Motor neuron (in vitro differentiated cells): ENCODE measurements around the gene DGAT2. TPM values are rescaled to one million over a fixed set of nuclear protein-coding genes. Genes with fewer than 3 reads are reported as not detected.

Experiments used
- ATAC-seq, 8 experiments: fragments of 200-7000 bp; cut with Tn5 transposase; replicated peaks in 6 of 8; 2 replicates each; pipeline ENCODE4 v1.8.0; 2021; ENCODE audit warnings: mild to moderate bottlenecking in 8 of 8, moderate library complexity in 8 of 8
- H3K27ac ChIP-seq, 2 donors: fragments of 250-450 bp; sonication (Bioruptor Pico); 2 replicates each; pipeline ENCODE4 v1.9.0; 2021; ENCODE audit warnings: antibody characterized with exemption in 2 of 2, mild to moderate bottlenecking in 2 of 2, moderate library complexity in 1 of 2
- H3K4me1 ChIP-seq, 2 donors: fragments of 250-450 bp; sonication (Bioruptor Pico); replicated peaks in 1 of 2; 2 replicates each; pipeline ENCODE4 v1.6.1; 2021; ENCODE audit warnings: antibody characterized with exemption in 2 of 2, mild to moderate bottlenecking in 2 of 2, moderate library complexity in 1 of 2
- H3K4me3 ChIP-seq, 5 donors: fragments of 250-450 bp; sonication (Bioruptor Pico); 2 replicates each; pipeline ENCODE4 v1.9.0; 2021; ENCODE audit warnings: antibody characterized with exemption in 5 of 5, mild to moderate bottlenecking in 5 of 5, moderate library complexity in 4 of 5
- WGBS, 10 experiments: fragments of 450-650 bp; shearing (Covaris generic); methylation state at CpG; one replicate each; pipeline ENCODE4 v1.0.0; 2022; 5-methylcytosine and 5-hydroxymethylcytosine counted together
- in situ Hi-C, 9 experiments: fragments of 400-800 bp; cut with MboI; loops; one replicate each; pipeline ENCODE4 v1.15.0; 2021; ENCODE audit warnings: low sequenced_read_pairs in 9 of 9, low pct_unique_long_range_greater_than_20kb in 2 of 9; ENCODE audit not compliant: unreplicated experiment in 9 of 9
- total RNA-seq, 8 experiments: library from RNA; unstranded; fragments of 300-600 nt; gene quantifications; 2 replicates each; pipeline versions ENCODE4 v1.2.3 to v1.2.4, GENCODE V29; 2022

DGAT2 gene, protein sequence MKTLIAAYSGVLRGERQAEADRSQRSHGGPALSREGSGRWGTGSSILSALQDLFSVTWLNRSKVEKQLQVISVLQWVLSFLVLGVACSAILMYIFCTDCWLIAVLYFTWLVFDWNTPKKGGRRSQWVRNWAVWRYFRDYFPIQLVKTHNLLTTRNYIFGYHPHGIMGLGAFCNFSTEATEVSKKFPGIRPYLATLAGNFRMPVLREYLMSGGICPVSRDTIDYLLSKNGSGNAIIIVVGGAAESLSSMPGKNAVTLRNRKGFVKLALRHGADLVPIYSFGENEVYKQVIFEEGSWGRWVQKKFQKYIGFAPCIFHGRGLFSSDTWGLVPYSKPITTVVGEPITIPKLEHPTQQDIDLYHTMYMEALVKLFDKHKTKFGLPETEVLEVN
- total RNA-seq: 1 to 10 TPM; 1.0 to 4.7 (median 3.1) TPM

DNA sequence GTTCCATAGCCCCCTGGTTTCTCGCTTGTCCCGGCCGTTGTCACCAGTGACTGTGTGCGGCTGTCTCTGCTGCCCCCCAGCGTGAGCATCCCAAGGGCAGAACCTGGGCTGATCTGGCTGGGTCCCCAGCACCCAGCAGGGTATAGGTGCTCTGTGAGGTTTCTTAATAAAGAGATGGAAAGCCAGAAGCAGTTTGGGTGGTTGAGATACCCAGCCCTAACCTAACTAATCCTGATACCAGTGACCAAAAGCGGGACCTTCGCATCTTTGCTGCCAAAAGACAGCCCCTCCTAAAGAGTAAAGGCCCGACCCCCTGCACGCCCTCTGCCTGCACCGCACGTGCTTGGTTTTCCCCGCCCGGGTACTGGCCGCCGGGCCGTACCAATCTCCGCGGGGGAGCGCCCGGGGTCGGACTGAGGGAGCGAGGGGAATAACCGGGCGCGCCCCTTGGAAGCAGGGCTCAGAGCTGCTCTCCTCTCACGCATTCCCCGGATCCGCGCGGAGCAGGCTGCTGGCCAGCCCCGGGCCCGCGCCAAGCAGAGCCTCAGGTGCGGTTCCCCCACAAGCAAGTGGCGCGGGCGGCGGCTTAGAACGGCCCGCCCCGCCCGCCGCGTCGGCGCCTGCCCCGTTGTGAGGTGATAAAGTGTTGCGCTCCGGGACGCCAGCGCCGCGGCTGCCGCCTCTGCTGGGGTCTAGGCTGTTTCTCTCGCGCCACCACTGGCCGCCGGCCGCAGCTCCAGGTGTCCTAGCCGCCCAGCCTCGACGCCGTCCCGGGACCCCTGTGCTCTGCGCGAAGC, at the start of gene DGAT2:
TSS of gene DGAT2 (plus strand) at position 667 of the 797 bp plus-strand sequence. CDS start 214 bp downstream, outside the sequence.
- Histone ChIP-seq H3K4me1 (peaks cover 9 to 14% of the 10 kb centered on the region in 2 donors), H3K4me3 (peak within 1 kb of the TSS; percentile 50 to 59 (median 53)), H3K27ac (peak within 1 kb of the TSS; percentile 74 to 88)
- WGBS, 10 experiments: 0 to 20% (median 15%) methylated on average over 2 to 9 of the region's 66 CpGs; no CpG with 5 or more reads in 6 of the 10 experiments
- ATAC-seq: peak; percentile 88 to 96 (median 94)
- in situ Hi-C loops: no loop called here

DNA sequence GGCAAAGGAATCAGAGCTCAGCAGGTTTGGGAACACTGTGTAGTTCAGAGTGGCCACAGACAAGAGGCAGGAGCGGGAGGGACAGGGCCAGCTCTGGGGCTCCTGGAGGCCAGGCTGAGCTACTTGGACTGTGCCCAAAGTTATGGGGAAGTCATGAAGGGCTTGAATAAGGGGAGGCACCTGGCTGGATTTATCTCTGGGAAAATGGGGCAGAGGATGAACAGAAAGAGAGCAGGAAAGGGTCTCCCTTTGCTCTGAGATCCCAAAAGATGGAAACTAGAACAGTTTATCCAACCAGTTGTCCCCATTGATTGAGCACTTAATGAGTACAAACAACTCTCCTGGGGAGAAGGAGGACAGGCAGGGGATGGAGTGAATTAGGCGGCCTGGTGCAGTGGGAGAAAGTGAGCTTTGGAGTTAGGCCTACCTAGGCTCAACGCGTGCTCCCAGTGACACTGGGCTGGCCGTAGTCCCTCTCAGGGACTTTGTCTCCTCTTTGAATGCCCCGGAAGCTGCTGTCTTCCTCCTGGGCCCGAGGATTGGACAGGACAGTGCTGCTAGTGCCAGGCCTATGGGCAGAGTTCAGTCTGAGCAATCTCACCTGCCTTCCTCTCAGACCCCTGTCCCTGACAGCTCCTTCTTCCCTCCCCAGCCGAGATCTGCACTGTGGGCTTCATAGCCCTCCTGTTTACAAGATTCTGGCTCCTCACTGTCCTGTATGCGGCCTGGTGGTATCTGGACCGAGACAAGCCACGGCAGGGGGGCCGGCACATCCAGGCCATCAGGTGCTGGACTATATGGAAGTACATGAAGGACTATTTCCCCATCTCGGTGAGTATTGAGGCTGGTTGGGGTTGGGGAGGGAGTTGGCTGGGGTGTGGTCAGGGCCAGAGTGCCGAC, 49.0 kb upstream of the DGAT2 start:
- WGBS, 10 experiments: 73 to 93% (median 86%) methylated on average over 2 to 6 of the region's 14 CpGs; no CpG with 5 or more reads in 4 of the 10 experiments
- in situ Hi-C loops: no loop called here

GRCh38 chr11:75720639-75721038, 47.9 kb upstream of the DGAT2 start:
- H3K4me1 ChIP-seq: peaks cover 1 to 4% of the 10 kb centered on the region in 2 donors
- ATAC-seq: no peak
- H3K27ac ChIP-seq: no peak overlapping the region
- WGBS, 10 experiments: 42 to 100% (median 86%) methylated on average over 1 to 4 of the region's 6 CpGs; no CpG with 5 or more reads in 5 of the 10 experiments
- in situ Hi-C loops: no loop called here
- no peak overlapping the region for H3K4me3 ChIP-seq

More for the DNA sequence above, 49.0 kb upstream of the DGAT2 start:
- no peak for ATAC-seq
- H3K4me1 ChIP-seq: peaks cover 0 to 4% of the 10 kb centered on the region in 2 donors
- no peak overlapping the region for H3K4me3 ChIP-seq
- no peak overlapping the region for H3K27ac ChIP-seq

DNA sequence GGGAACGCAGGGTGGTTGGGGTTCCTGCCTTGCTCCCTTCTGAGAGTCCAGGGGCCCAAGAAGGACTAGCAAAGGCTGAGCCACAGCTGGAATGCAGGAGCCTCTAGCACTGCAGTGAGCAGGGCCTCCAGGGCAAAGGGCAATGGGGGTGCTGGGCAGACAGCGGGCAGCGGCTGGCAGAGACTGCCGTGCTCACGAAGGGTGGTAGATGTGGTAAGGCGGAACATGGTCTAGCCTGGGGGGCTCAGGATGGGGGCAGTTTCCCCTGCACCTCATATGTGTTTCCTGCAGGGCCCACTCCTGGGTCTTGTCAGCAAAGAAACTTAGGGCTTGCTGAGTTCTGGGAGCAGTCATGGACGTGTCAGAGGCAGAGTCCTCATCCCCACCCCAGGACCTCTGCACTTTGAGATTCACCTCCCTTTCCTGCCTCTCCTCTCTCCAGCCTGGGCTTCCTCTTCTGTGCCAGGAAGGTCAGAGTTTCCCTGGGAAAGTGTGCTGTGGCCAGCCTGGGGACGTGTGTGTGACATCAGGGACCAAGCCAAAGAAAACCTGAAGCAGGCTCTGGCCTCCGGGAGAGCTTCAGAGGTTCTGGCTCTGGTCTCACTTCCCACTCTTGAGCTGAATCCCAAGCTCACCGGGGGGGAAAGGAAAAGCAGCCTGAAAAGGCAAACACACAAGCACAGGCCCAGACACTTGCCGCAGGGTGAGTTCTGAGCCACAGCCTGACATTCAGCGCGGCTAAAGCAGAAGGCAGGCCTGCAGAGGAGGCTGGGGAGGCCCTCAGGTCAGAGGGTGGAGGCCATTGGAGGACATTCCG, 46.5 kb upstream of the DGAT2 start:
- Histone ChIP-seq H3K27ac (no peak overlapping the region), H3K4me3 (no peak overlapping the region), H3K4me1 (peaks cover 4 to 6% of the 10 kb centered on the region in 2 donors)
- in situ Hi-C loops: no loop called here
- ATAC-seq: no peak
- 40 to 100% (median 81%) methylated on average over 1 to 3 of the region's 14 CpGs; no CpG with 5 or more reads in 4 of the 10 experiments for WGBS, 10 experiments

DNA sequence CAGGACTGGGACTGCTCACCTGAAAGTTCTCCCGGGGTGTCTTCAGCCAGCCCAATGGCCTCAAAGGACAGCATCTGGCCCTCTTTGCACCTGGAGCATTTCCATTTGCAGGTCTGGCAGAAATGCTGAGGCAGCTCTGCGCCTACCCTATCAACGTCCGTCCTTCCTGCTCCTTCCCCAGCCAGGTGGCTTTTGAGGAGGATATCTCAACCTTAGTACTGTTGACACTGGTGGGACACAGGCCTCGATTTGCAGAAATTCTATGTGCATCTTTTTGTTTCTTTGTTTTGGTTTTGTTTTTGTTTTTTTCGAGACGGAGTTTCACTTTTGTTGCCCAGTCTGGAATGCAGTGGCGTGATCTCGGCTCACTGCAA, 45.9 kb upstream of the DGAT2 start:
- in situ Hi-C loops: no loop called here
- Histone ChIP-seq H3K27ac (no peak overlapping the region), H3K4me3 (no peak overlapping the region), H3K4me1 (peaks cover 4 to 6% of the 10 kb centered on the region in 2 donors)
- ATAC-seq: no peak
- 50 to 100% (median 91%) methylated on average over 1 to 4 of the region's 9 CpGs; no CpG with 5 or more reads in 4 of the 10 experiments for WGBS, 10 experiments

DNA sequence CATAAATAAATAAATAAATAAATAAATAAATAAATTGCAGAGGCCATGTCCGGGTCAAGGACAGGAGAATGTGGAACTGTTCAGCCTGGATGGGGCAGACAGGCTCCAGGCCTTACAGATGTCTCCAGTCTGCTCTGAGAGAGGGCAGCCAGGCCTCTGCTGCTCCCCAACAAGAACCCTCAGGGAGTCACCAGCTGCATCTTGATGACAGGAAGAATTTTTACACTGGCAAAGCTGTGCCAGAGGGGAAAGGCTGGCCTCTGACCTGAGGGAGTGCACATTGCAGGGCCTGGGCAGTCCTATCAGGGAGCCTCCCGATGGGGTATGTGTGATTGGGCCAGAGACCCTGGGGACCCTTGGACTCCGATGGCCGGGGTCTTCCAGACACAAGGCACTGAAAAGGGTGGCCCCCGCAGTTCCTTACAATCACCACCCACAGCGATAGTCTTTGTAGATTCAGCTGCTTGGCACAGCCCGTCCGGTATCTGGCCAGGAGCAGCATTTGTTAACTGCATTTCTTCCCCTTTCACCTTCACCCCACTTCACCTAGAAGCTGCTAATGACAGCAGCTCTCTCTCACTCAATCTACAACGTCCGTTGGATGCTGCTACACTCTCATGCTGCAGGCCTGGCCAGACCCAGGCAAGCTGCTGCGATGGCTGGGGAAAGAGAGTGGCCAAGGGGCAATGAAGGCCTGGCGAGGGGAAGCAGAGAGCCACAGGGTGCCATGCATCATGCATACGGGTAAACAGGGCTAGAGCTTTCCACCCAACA, 42.8 kb upstream of the DGAT2 start:
- no peak overlapping the region for H3K4me3 ChIP-seq
- in situ Hi-C loops: no loop called here
- H3K4me1 ChIP-seq: peaks cover 4 to 6% of the 10 kb centered on the region in 2 donors
- no peak overlapping the region for H3K27ac ChIP-seq
- ATAC-seq: no peak
- 63 to 100% (median 80%) methylated on average over 1 to 7 of the region's 13 CpGs; no CpG with 5 or more reads in 1 of the 10 experiments for WGBS, 10 experiments

DNA sequence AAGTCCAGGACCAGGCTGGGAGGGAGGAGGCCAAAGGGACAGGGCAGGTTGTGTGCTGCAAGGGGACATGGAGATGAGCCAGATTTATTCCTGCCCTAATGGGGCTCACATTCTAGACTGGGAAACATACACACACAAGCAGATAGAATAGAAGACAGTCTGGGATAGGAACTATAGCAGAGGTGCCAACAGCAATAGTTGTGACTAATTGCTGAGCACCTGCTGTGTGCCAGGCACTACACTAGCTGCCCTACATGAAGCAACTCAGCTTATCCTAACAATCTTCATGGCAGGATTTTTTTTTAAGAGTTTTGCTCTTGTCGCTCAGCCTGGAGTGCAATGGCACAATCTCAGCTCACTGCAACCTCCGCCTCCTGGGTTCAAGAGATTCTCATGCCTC, 39.6 kb upstream of the DGAT2 start:
- Histone ChIP-seq H3K27ac (no peak overlapping the region), H3K4me1 (peaks cover 6% of the 10 kb centered on the region in 2 donors), H3K4me3 (no peak overlapping the region)
- in situ Hi-C loops: no loop called here
- WGBS, 10 experiments: 90 to 100% (median 96%) methylated on average over 1 to 2 of the region's 2 CpGs; no CpG with 5 or more reads in 6 of the 10 experiments
- no peak for ATAC-seq

GRCh38 chr11:75731095-75731494, 37.5 kb upstream of the DGAT2 start:
- ATAC-seq: no peak
- in situ Hi-C loops: no loop called here
- Histone ChIP-seq H3K27ac (no peak overlapping the region), H3K4me1 (peaks cover 9 to 12% of the 10 kb centered on the region in 2 donors), H3K4me3 (no peak overlapping the region)
- 73 to 100% methylated on average over 2 to 3 of the region's 5 CpGs; no CpG with 5 or more reads in 8 of the 10 experiments for WGBS, 10 experiments

GRCh38 chr11:75733071-75733430, 35.5 kb upstream of the DGAT2 start:
- WGBS, 10 experiments: 71 to 100% (median 89%) methylated on average over 1 to 3 of the region's 8 CpGs; no CpG with 5 or more reads in 5 of the 10 experiments
- in situ Hi-C loops: no loop called here
- H3K4me1 ChIP-seq: peaks cover 8 to 12% of the 10 kb centered on the region in 2 donors
- no peak overlapping the region for H3K4me3 ChIP-seq
- ATAC-seq: no peak
- no peak overlapping the region for H3K27ac ChIP-seq

DNA sequence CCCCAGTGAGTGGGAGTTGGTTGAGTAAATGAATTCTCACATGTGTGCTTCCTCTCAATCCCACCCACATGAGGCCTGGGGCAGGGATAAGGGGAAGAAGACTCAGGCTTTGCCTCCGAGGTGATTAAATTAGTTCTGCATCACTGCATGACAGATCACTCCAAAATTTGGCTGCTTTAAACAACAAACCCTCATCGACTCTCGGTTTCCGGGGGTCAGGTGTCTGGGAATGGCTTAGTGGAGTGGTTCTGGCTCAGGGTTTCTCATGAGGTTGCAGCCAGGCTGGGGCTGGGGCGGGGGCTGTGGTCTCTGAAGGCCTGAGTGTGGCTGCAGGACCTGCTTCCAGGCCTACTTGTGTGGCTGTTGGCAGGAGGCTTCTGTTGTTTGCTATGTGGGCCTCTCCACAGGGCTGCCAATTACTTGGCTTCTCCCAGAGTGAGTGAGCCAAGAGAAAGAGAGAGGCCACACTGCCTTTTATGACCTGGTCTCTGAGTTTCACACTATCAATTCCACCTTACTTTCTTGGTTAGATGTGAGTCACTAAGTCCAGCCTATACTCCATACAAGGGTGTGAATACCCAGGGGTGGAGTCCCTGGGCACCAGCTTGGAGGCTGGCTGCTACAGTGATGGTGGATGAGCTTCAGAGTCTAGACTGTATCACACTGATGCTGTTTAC, 35.0 kb upstream of the DGAT2 start:
- peaks cover 8 to 12% of the 10 kb centered on the region in 2 donors for H3K4me1 ChIP-seq
- no peak overlapping the region for H3K4me3 ChIP-seq
- 38 to 100% (median 67%) methylated on average over 1 to 3 of the region's 5 CpGs; no CpG with 5 or more reads in 5 of the 10 experiments for WGBS, 10 experiments
- in situ Hi-C loops: no loop called here
- ATAC-seq: peak in 4 of 8 experiments; percentile 16 to 77 (median 54)
- no peak overlapping the region for H3K27ac ChIP-seq
